GM23338 (cell line): Measurements from ENCODE around the gene NLGN3.
"Not testable (repeated sequence)": the region's sequence is repeated elsewhere in the genome, so short reads cannot be mapped to it uniquely, and the experiment has no call there.

Experiments
- CTCF ChIP-seq, 2 experiments: fragments of 200-600 bp in 1 of 2; sonication (generic) in 1 of 2; conservative IDR thresholded peaks; 2 replicates each; pipeline versions ENCODE4 v1.5.1 to v1.6.1; 2016 to 2017; ENCODE audit warnings: antibody characterized with exemption in 2 of 2, low read depth in 2 of 2, mild to moderate bottlenecking in 2 of 2, moderate library complexity in 1 of 2
- EZH2 ChIP-seq: fragments of 200-600 bp; sonication (generic); IDR thresholded peaks from one replicate; pipeline ENCODE4 v1.8.0; 2017; ENCODE audit warnings: antibody characterized with exemption, mild to moderate bottlenecking, low read depth; ENCODE audit not compliant: unreplicated experiment
- EZH2phosphoT487 ChIP-seq: fragments of 200-600 bp; sonication (generic); IDR thresholded peaks from one replicate; pipeline ENCODE4 v1.8.1; 2018; ENCODE audit warnings: antibody characterized with exemption; ENCODE audit not compliant: unreplicated experiment
- JUNB ChIP-seq: IDR thresholded peaks from one replicate; pipeline ENCODE4 v1.6.1; 2016; ENCODE audit warnings: antibody characterized with exemption; ENCODE audit not compliant: unreplicated experiment
- NANOG ChIP-seq: IDR thresholded peaks from 2 replicates; pipeline ENCODE4 v1.6.1; 2016; ENCODE audit warnings: antibody characterized with exemption, borderline replicate concordance
- POLR2AphosphoS5 ChIP-seq: IDR thresholded peaks from 2 replicates; pipeline ENCODE4 v1.6.1; 2016; ENCODE audit warnings: antibody characterized with exemption, low read depth
- REST ChIP-seq: IDR thresholded peaks from one replicate; pipeline ENCODE4 v1.6.1; 2018; ENCODE audit warnings: antibody characterized with exemption; ENCODE audit not compliant: unreplicated experiment
- ZNF331 ChIP-seq: fragments of 250-450 bp; sonication (Bioruptor Pico); IDR thresholded peaks from 2 replicates; pipeline ENCODE4 v1.5.0; 2020; ENCODE audit warnings: low read depth, mild to moderate bottlenecking, moderate library complexity
- ZNF462 ChIP-seq: fragments of 250-450 bp; sonication (Bioruptor Pico); IDR thresholded peaks from 2 replicates; pipeline ENCODE4 v1.5.0; 2020; ENCODE audit warnings: mild to moderate bottlenecking, moderate library complexity

- not testable (repeated sequence) for TF ChIP-seq EZH2; POLR2AphosphoS5; CTCF (conservative IDR thresholded peaks at IDR 0.05; ENCODE audit: low read depth in 2 of 2); EZH2phosphoT487; ZNF462 (CRISPR knock-in tag); REST; JUNB; NANOG; ZNF331 (CRISPR knock-in tag)
These were observed 36.1 kb downstream of the NLGN3 start for GRCh38 chrX:71180579-71181265.
